Renal cortical epithelial cell (primary cell): ENCODE measurements around the gene ZNF570. TPM values are rescaled to one million over a fixed set of nuclear protein-coding genes. Genes with fewer than 3 reads are reported as not detected.

Experiments
- total RNA-seq: library from RNA; depleted of rRNA; stranded (reverse); fragments of >200 nt; gene quantifications from 2 replicates; pipeline ENCODE4 v1.2.3, GENCODE V29; 2014

Gene ZNF570
- total RNA-seq, 1 donor from 2014 or later, result 17.1 TPM

Other genes with a start within 250 kb of the ZNF570 start
- gene ZNF527, start 98.3 kb upstream of the ZNF570 start, total RNA-seq, result 2.8 and 8.1 TPM in 2 replicates
- 4.7 and 9.7 TPM in 2 replicates for gene ZNF569, start 1.9 kb upstream of the ZNF570 start, total RNA-seq
- 3.0 and 6.8 TPM in 2 replicates for gene ZNF793, start 37.6 kb downstream of the ZNF570 start, total RNA-seq
- 1.9 and 11.6 TPM in 2 replicates for gene ZNF571, start 125.4 kb downstream of the ZNF570 start, total RNA-seq
- 0.45 and 3.8 TPM in 2 replicates for gene ZNF540, start 125.5 kb downstream of the ZNF570 start, total RNA-seq
- 17.2 and 24.7 TPM in 2 replicates for gene ZFP30, start 186.1 kb downstream of the ZNF570 start, total RNA-seq